Measurements from ENCODE around the gene MAGED1.

Gene MAGED1

GRCh38 chrX:51892921-51893745 lies at the start of gene MAGED1:
Gene MAGED1 (plus strand): TSS chrX:51893623. CDS start chrX:51894305, 682 bp downstream.
- Histone ChIP-seq H3K9me3 (ENCODE audit: control insufficient read depth, low read length) (no peaks in the 10 kb centered on the region), H3K4me1 (ENCODE audit: control insufficient read depth, insufficient read depth, low read length) (peaks cover 19% of the 10 kb centered on the region), H3K9ac (ENCODE audit: low read length) (peak within 1 kb of the TSS; percentile 90), H3K36me3 (ENCODE audit: control insufficient read depth, insufficient read depth, low read length, severe bottlenecking) (peaks cover 25% of the 10 kb centered on the region), H3K27me3 (replicated peaks; ENCODE audit: control insufficient read depth, insufficient read depth, low read length) (no peaks in the 10 kb centered on the region), H3K4me3 (ENCODE audit: low read length) (peak within 1 kb of the TSS; percentile 85)
- peak; percentile 94 for DNase-seq (ENCODE audit: low read depth)

- Histone ChIP-seq H3K4me1 (ENCODE audit: control insufficient read depth, insufficient read depth, low read length) (no peaks in the 10 kb centered on the region), H3K9ac (ENCODE audit: low read length) (no peak overlapping the region), H3K9me3 (ENCODE audit: control insufficient read depth, low read length) (peaks cover 3% of the 10 kb centered on the region), H3K27me3 (replicated peaks; ENCODE audit: control insufficient read depth, insufficient read depth, low read length) (no peaks in the 10 kb centered on the region), H3K36me3 (ENCODE audit: control insufficient read depth, insufficient read depth, low read length, severe bottlenecking) (peaks cover 7% of the 10 kb centered on the region), H3K4me3 (ENCODE audit: low read length) (no peak overlapping the region)
- DNase-seq (ENCODE audit: low read depth): no peak
Measured at GRCh38 chrX:51847463-51847862, 46.0 kb upstream of the MAGED1 start.

- H3K9me3 ChIP-seq (ENCODE audit: control insufficient read depth, low read length): peaks cover 35% of the 10 kb centered on the region
- peaks cover 13% of the 10 kb centered on the region for H3K36me3 ChIP-seq (ENCODE audit: control insufficient read depth, insufficient read depth, low read length, severe bottlenecking)
- no peaks in the 10 kb centered on the region for H3K27me3 ChIP-seq (replicated peaks; ENCODE audit: control insufficient read depth, insufficient read depth, low read length)
- no peak overlapping the region for H3K4me3 ChIP-seq (ENCODE audit: low read length)
- no peak overlapping the region for H3K9ac ChIP-seq (ENCODE audit: low read length)
- no peak for DNase-seq (ENCODE audit: low read depth)
- no peaks in the 10 kb centered on the region for H3K4me1 ChIP-seq (ENCODE audit: control insufficient read depth, insufficient read depth, low read length)
Measured at GRCh38 chrX:51851507-51852085, 41.8 kb upstream of the MAGED1 start.

GRCh38 chrX:51852096-51852495 lies 41.3 kb upstream of the MAGED1 start:
- no peak for DNase-seq (ENCODE audit: low read depth)
- Histone ChIP-seq H3K27me3 (replicated peaks; ENCODE audit: control insufficient read depth, insufficient read depth, low read length) (no peaks in the 10 kb centered on the region), H3K4me3 (ENCODE audit: low read length) (no peak overlapping the region), H3K36me3 (ENCODE audit: control insufficient read depth, insufficient read depth, low read length, severe bottlenecking) (peaks cover 14% of the 10 kb centered on the region), H3K9ac (ENCODE audit: low read length) (no peak overlapping the region), H3K9me3 (ENCODE audit: control insufficient read depth, low read length) (peaks cover 40% of the 10 kb centered on the region), H3K4me1 (ENCODE audit: control insufficient read depth, insufficient read depth, low read length) (no peaks in the 10 kb centered on the region)

GRCh38 chrX:51852621-51853020 lies 40.8 kb upstream of the MAGED1 start:
- Histone ChIP-seq H3K4me1 (ENCODE audit: control insufficient read depth, insufficient read depth, low read length) (no peaks in the 10 kb centered on the region), H3K4me3 (ENCODE audit: low read length) (no peak overlapping the region), H3K9me3 (ENCODE audit: control insufficient read depth, low read length) (peaks cover 45% of the 10 kb centered on the region), H3K9ac (ENCODE audit: low read length) (no peak overlapping the region), H3K27me3 (replicated peaks; ENCODE audit: control insufficient read depth, insufficient read depth, low read length) (no peaks in the 10 kb centered on the region), H3K36me3 (ENCODE audit: control insufficient read depth, insufficient read depth, low read length, severe bottlenecking) (peaks cover 19% of the 10 kb centered on the region)
- no peak for DNase-seq (ENCODE audit: low read depth)

- Histone ChIP-seq H3K4me3 (ENCODE audit: low read length) (no peak overlapping the region), H3K27me3 (replicated peaks; ENCODE audit: control insufficient read depth, insufficient read depth, low read length) (no peaks in the 10 kb centered on the region)
- DNase-seq (ENCODE audit: low read depth): no peak
Measured at GRCh38 chrX:51853251-51853650, 40.2 kb upstream of the MAGED1 start.

GRCh38 chrX:51855698-51856097 lies 37.7 kb upstream of the MAGED1 start:
- no peak overlapping the region for H3K9ac ChIP-seq (ENCODE audit: low read length)
- peak overlapping the region; percentile 2 for H3K4me3 ChIP-seq (ENCODE audit: low read length)
- DNase-seq (ENCODE audit: low read depth): no peak
- H3K27me3 ChIP-seq (replicated peaks; ENCODE audit: control insufficient read depth, insufficient read depth, low read length): no peaks in the 10 kb centered on the region
- H3K36me3 ChIP-seq (ENCODE audit: control insufficient read depth, insufficient read depth, low read length, severe bottlenecking): peaks cover 23% of the 10 kb centered on the region
- peaks cover 72% of the 10 kb centered on the region for H3K9me3 ChIP-seq (ENCODE audit: control insufficient read depth, low read length)
- H3K4me1 ChIP-seq (ENCODE audit: control insufficient read depth, insufficient read depth, low read length): no peaks in the 10 kb centered on the region

More at GRCh38 chrX:51853251-51853650, 40.2 kb upstream of the MAGED1 start:
- Histone ChIP-seq H3K4me1 (ENCODE audit: control insufficient read depth, insufficient read depth, low read length) (no peaks in the 10 kb centered on the region), H3K9ac (ENCODE audit: low read length) (no peak overlapping the region), H3K36me3 (ENCODE audit: control insufficient read depth, insufficient read depth, low read length, severe bottlenecking) (peaks cover 23% of the 10 kb centered on the region), H3K9me3 (ENCODE audit: control insufficient read depth, low read length) (peaks cover 52% of the 10 kb centered on the region)

- Histone ChIP-seq H3K4me3 (ENCODE audit: low read length) (peak overlapping the region; percentile 2), H3K9ac (ENCODE audit: low read length) (no peak overlapping the region), H3K9me3 (ENCODE audit: control insufficient read depth, low read length) (peaks cover 72% of the 10 kb centered on the region), H3K4me1 (ENCODE audit: control insufficient read depth, insufficient read depth, low read length) (no peaks in the 10 kb centered on the region), H3K27me3 (replicated peaks; ENCODE audit: control insufficient read depth, insufficient read depth, low read length) (no peaks in the 10 kb centered on the region), H3K36me3 (ENCODE audit: control insufficient read depth, insufficient read depth, low read length, severe bottlenecking) (peaks cover 21% of the 10 kb centered on the region)
- DNase-seq (ENCODE audit: low read depth): no peak
Measured at GRCh38 chrX:51857159-51857733, 36.2 kb upstream of the MAGED1 start.

- H3K4me3 ChIP-seq (ENCODE audit: low read length): no peak overlapping the region
- DNase-seq (ENCODE audit: low read depth): peak; percentile 57
- H3K9ac ChIP-seq (ENCODE audit: low read length): no peak overlapping the region
- H3K36me3 ChIP-seq (ENCODE audit: control insufficient read depth, insufficient read depth, low read length, severe bottlenecking): peaks cover 10% of the 10 kb centered on the region
- H3K27me3 ChIP-seq (replicated peaks; ENCODE audit: control insufficient read depth, insufficient read depth, low read length): no peaks in the 10 kb centered on the region
- no peaks in the 10 kb centered on the region for H3K4me1 ChIP-seq (ENCODE audit: control insufficient read depth, insufficient read depth, low read length)
- H3K9me3 ChIP-seq (ENCODE audit: control insufficient read depth, low read length): peaks cover 62% of the 10 kb centered on the region
Measured at GRCh38 chrX:51860679-51861078, 32.7 kb upstream of the MAGED1 start.

GRCh38 chrX:51862920-51863319 lies 30.5 kb upstream of the MAGED1 start:
- H3K27me3 ChIP-seq (replicated peaks; ENCODE audit: control insufficient read depth, insufficient read depth, low read length): no peaks in the 10 kb centered on the region
- H3K36me3 ChIP-seq (ENCODE audit: control insufficient read depth, insufficient read depth, low read length, severe bottlenecking): peaks cover 1% of the 10 kb centered on the region
- H3K4me3 ChIP-seq (ENCODE audit: low read length): no peak overlapping the region
- H3K9ac ChIP-seq (ENCODE audit: low read length): no peak overlapping the region
- no peaks in the 10 kb centered on the region for H3K4me1 ChIP-seq (ENCODE audit: control insufficient read depth, insufficient read depth, low read length)
- peaks cover 40% of the 10 kb centered on the region for H3K9me3 ChIP-seq (ENCODE audit: control insufficient read depth, low read length)
- no peak for DNase-seq (ENCODE audit: low read depth)

- Histone ChIP-seq H3K27me3 (replicated peaks; ENCODE audit: control insufficient read depth, insufficient read depth, low read length) (no peaks in the 10 kb centered on the region), H3K4me1 (ENCODE audit: control insufficient read depth, insufficient read depth, low read length) (no peaks in the 10 kb centered on the region), H3K9me3 (ENCODE audit: control insufficient read depth, low read length) (peaks cover 17% of the 10 kb centered on the region), H3K9ac (ENCODE audit: low read length) (no peak overlapping the region), H3K4me3 (ENCODE audit: low read length) (no peak overlapping the region), H3K36me3 (ENCODE audit: control insufficient read depth, insufficient read depth, low read length, severe bottlenecking) (no peaks in the 10 kb centered on the region)
- peak; percentile 4 for DNase-seq (ENCODE audit: low read depth)
Measured at GRCh38 chrX:51866210-51866609, 27.2 kb upstream of the MAGED1 start.

Measured in adipocyte (in vitro differentiated cells).